Endothelial cell of umbilical vein (primary cell): ENCODE results near the gene SP2.

Experiments
- CTCF ChIP-seq, 2 donors: IDR thresholded peaks; 1 replicate in 1 of 2; 2 replicates in 1 of 2; pipeline ENCODE4 v1.5.1; 2011; ENCODE audit warnings: low read length in 2 of 2, mild to moderate bottlenecking in 2 of 2, moderate library complexity in 2 of 2, control low read depth in 1 of 2, inconsistent platforms in 1 of 2, low read depth in 1 of 2; ENCODE audit not compliant: insufficient read depth in 1 of 2; ENCODE audit errors: extremely low read depth in 1 of 2
- EZH2 ChIP-seq: IDR thresholded peaks from 2 replicates; pipeline ENCODE4 v1.6.1; 2012; ENCODE audit warnings: borderline replicate concordance, low read depth, mild to moderate bottlenecking, moderate library complexity, low read length, inconsistent platforms; ENCODE audit not compliant: severe bottlenecking
- MAX ChIP-seq: IDR thresholded peaks from 2 replicates; pipeline ENCODE4 v1.6.1; 2011; ENCODE audit not compliant: insufficient read depth, insufficient read length
- POLR2A ChIP-seq: IDR thresholded peaks from 2 replicates; pipeline ENCODE4 v1.6.1; 2012; ENCODE audit warnings: low read depth, mild to moderate bottlenecking, control low read depth, low read length

GRCh38 chr17:47956791-47957590 is 61.0 kb downstream of the SP2 start:
- TF ChIP-seq MAX: no peak
- no peak for TF ChIP-seq CTCF (IDR thresholded peaks at IDR 0.05; ENCODE audit: extremely low read depth in 1 of 2, insufficient read depth in 1 of 2, low read depth in 1 of 2, low read length in 2 of 2)
- TF ChIP-seq POLR2A: no peak
- TF ChIP-seq EZH2: no peak
